HG02840 (cell line): Measurements from ENCODE around the gene ARID1A.

Experiments used
- ATAC-seq: cut with Tn5 transposase; IDR thresholded peaks from one replicate; pipeline ENCODE4 v1.9.1; 2021; ENCODE audit warnings: mild to moderate bottlenecking, moderate library complexity, moderate number of reproducible peaks; ENCODE audit not compliant: unreplicated experiment, low FRiP score

The ARID1A gene

GRCh38 chr1:26752519-26752918 is 56.7 kb downstream of the ARID1A start:
- ATAC-seq, result no peak

GRCh38 chr1:26754086-26754874 is 58.5 kb downstream of the ARID1A start:
- no peak for ATAC-seq

- no peak for ATAC-seq
Measured at GRCh38 chr1:26758358-26758757, 62.5 kb downstream of the ARID1A start.

- no peak for ATAC-seq
Measured at GRCh38 chr1:26759531-26759930, 63.7 kb downstream of the ARID1A start.

GRCh38 chr1:26761217-26761616 is 65.4 kb downstream of the ARID1A start:
- ATAC-seq, result no peak

- no peak for ATAC-seq
Measured at GRCh38 chr1:26767714-26768113, 71.9 kb downstream of the ARID1A start.

- no peak for ATAC-seq
Measured at GRCh38 chr1:26768755-26769154, 72.9 kb downstream of the ARID1A start.

- no peak for ATAC-seq
Measured at GRCh38 chr1:26771285-26771642, 75.4 kb downstream of the ARID1A start.

GRCh38 chr1:26771643-26772321 is 76.0 kb downstream of the ARID1A start:
- ATAC-seq, result no peak

- no peak for ATAC-seq
Measured at GRCh38 chr1:26772687-26773086, 76.9 kb downstream of the ARID1A start.

GRCh38 chr1:26774462-26774861 is 78.6 kb downstream of the ARID1A start:
- no peak for ATAC-seq

- ATAC-seq, result no peak
Measured at GRCh38 chr1:26775666-26776065, 79.9 kb downstream of the ARID1A start.

- no peak for ATAC-seq
Measured at GRCh38 chr1:26779098-26779668, 83.4 kb downstream of the ARID1A start.

- no peak for ATAC-seq
Measured at GRCh38 chr1:26780344-26780957, 84.6 kb downstream of the ARID1A start.

- ATAC-seq, result no peak
Measured at GRCh38 chr1:26781206-26781825, 85.5 kb downstream of the ARID1A start.

- no peak for ATAC-seq
Measured at GRCh38 chr1:26782521-26783212, 86.9 kb downstream of the ARID1A start.

- ATAC-seq, result no peak
Measured at GRCh38 chr1:26783646-26784022, 87.8 kb downstream of the ARID1A start.

GRCh38 chr1:26784023-26784871 is 88.4 kb downstream of the ARID1A start:
- ATAC-seq, result no peak

GRCh38 chr1:26784886-26785285 is 89.1 kb downstream of the ARID1A start:
- ATAC-seq, result no peak
